ENCODE data around the gene BGN. TPM values are rescaled to one million over a fixed set of nuclear protein-coding genes. Genes with fewer than 3 reads are reported as not detected.

BGN gene
- total and polyA plus RNA-seq, 2 donors (not counting 1 experiment from before 2014, with no cell fraction given), result not detected

DNA sequence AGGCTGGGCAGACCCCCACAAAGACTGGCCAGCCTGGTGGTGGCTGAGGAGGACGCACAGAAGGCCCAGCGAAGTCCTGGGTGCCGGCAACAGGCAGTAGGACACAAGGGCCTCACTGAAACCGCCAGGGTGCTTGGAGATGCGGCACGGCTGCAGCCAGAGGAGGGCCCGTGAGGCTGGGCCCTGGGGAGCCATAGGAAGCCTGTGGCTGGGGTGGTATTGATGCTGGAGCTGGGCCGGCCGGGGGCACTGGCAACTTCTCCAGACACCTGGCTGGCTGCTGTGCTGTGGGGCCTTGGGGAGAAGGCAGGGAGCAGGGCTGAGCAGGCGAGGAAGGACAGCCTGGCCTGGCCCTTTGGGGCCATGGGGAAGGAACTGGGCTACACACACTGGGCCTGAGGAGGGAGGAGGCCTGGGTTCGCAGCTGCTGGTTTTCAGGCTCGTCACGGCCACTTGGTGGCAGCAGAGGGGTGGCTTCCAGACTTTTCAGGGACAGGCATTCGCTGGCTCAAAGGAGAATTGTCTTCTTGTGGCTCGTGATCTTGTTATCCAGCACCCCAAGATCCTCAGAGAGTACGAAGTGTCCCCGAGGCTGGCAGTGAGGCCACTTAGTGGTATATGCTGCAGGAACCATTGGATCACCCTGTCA, 59.9 kb downstream of the BGN start:
- Histone ChIP-seq H3K4me1 (ENCODE audit: control insufficient read depth in 2 of 2, insufficient read depth in 2 of 2, low read length in 2 of 2) (no peaks in the 10 kb centered on the region), H3K79me2 (ENCODE audit: control insufficient read depth, insufficient read depth, low read length) (no peaks in the 10 kb centered on the region), H3K36me3 (replicated peaks in 1 of 2; ENCODE audit: control extremely low read depth in 1 of 2, control insufficient read depth in 1 of 2, extremely low read depth in 1 of 2, insufficient read depth in 2 of 2, low read length in 1 of 2) (no peaks in the 10 kb centered on the region), H4K20me1 (ENCODE audit: control insufficient read depth, insufficient read depth, low read length, poor library complexity, severe bottlenecking) (no peaks in the 10 kb centered on the region), H3K27me3 (replicated peaks in 1 of 4; ENCODE audit: control extremely low read depth in 1 of 4, control insufficient read depth in 3 of 4, insufficient read depth in 4 of 4, low read length in 3 of 4) (no peaks in the 10 kb centered on the region), H3K9me3 (ENCODE audit: control extremely low read depth in 1 of 3, control insufficient read depth in 2 of 3, insufficient read depth in 1 of 3, low read length in 2 of 3) (no peaks in the 10 kb centered on the region), H2AFZ (ENCODE audit: insufficient read depth, low read depth, low read length, poor library complexity, severe bottlenecking) (peak overlapping the region; percentile 16), H3K4me3 (ENCODE audit: control extremely low read depth in 1 of 5, extremely low read depth in 1 of 5, insufficient read depth in 1 of 5, low read depth in 2 of 5, low read length in 4 of 5) (no peak overlapping the region), H3K4me2 (replicated peaks; ENCODE audit: low read depth, low read length, poor library complexity, severe bottlenecking) (no peak overlapping the region), H3K27ac (ENCODE audit: low read length in 2 of 2) (no peak overlapping the region), H3K9ac (ENCODE audit: low read length) (no peak overlapping the region)
- POLR2A ChIA-PET, result no interaction called here
- DNase-seq (peak; percentile 72), ATAC-seq (ENCODE audit: low read depth) (peak; percentile 73)
- H3K27ac Mint-ChIP-seq, result no peak overlapping the region
- WGBS (ENCODE audit: insufficient coverage), result 41% methylated on average over 16 of the region's 17 CpGs
- H3K4me3 Mint-ChIP-seq, result no peak overlapping the region
- TF ChIP-seq, protein P1, sequence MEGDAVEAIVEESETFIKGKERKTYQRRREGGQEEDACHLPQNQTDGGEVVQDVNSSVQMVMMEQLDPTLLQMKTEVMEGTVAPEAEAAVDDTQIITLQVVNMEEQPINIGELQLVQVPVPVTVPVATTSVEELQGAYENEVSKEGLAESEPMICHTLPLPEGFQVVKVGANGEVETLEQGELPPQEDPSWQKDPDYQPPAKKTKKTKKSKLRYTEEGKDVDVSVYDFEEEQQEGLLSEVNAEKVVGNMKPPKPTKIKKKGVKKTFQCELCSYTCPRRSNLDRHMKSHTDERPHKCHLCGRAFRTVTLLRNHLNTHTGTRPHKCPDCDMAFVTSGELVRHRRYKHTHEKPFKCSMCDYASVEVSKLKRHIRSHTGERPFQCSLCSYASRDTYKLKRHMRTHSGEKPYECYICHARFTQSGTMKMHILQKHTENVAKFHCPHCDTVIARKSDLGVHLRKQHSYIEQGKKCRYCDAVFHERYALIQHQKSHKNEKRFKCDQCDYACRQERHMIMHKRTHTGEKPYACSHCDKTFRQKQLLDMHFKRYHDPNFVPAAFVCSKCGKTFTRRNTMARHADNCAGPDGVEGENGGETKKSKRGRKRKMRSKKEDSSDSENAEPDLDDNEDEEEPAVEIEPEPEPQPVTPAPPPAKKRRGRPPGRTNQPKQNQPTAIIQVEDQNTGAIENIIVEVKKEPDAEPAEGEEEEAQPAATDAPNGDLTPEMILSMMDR (IDR thresholded peaks at IDR 0.05), result peak; percentile 66
- TF ChIP-seq EZH2 (IDR thresholded peaks at IDR 0.05; ENCODE audit: borderline replicate concordance, insufficient read depth, low read depth, low read length, poor library complexity, severe bottlenecking), result no peak
- CTCF ChIA-PET, result interaction anchor here (0.8 to 9.2 kb wide), 15 partner anchors 11 to 614 kb away, joined by 3 to 97 read pairs (median 4); partner anchors contain the start of gene DUSP9
- H3K4me1 Mint-ChIP-seq, result no peaks in the 10 kb centered on the region
- intact Hi-C loops (cut with micrococcal nuclease), result loop anchor here (1.0 to 2.0 kb wide), 4 partner anchors 42 to 114 kb away; no protein-coding TSS in a partner anchor
- no peaks in the 10 kb centered on the region for H3K27me3 Mint-ChIP-seq
- no peaks in the 10 kb centered on the region for H3K9me3 Mint-ChIP-seq (ENCODE audit: insufficient read depth)

DNA sequence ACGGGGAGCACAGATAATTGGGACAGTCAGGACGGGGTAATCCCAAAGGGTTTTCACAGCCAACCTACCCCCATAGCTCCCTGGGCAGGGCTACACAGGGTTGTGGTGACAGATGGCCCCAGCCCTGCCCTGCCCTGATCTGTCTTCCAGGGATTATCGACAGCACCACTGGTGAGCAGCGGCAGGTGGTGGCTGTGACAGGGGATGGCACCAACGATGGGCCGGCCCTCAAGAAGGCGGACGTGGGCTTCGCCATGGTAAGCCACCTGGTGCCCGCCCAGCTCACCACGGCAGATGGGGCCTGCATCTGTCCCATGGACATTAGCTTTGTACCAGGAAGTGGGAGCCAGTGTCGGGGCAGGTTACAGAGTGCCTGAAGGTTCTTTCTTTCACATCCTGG, 62.0 kb downstream of the BGN start:
- H3K4me1 Mint-ChIP-seq, result no peaks in the 10 kb centered on the region
- Histone ChIP-seq H3K79me2 (ENCODE audit: control insufficient read depth, insufficient read depth, low read length) (no peaks in the 10 kb centered on the region), H3K27me3 (replicated peaks in 1 of 4; ENCODE audit: control extremely low read depth in 1 of 4, control insufficient read depth in 3 of 4, insufficient read depth in 4 of 4, low read length in 3 of 4) (no peaks in the 10 kb centered on the region), H3K9me3 (ENCODE audit: control extremely low read depth in 1 of 3, control insufficient read depth in 2 of 3, insufficient read depth in 1 of 3, low read length in 2 of 3) (no peaks in the 10 kb centered on the region), H4K20me1 (ENCODE audit: control insufficient read depth, insufficient read depth, low read length, poor library complexity, severe bottlenecking) (no peaks in the 10 kb centered on the region), H3K4me2 (replicated peaks; ENCODE audit: low read depth, low read length, poor library complexity, severe bottlenecking) (no peak overlapping the region), H3K9ac (ENCODE audit: low read length) (no peak overlapping the region), H3K4me1 (ENCODE audit: control insufficient read depth in 2 of 2, insufficient read depth in 2 of 2, low read length in 2 of 2) (no peaks in the 10 kb centered on the region), H3K36me3 (replicated peaks in 1 of 2; ENCODE audit: control extremely low read depth in 1 of 2, control insufficient read depth in 1 of 2, extremely low read depth in 1 of 2, insufficient read depth in 2 of 2, low read length in 1 of 2) (no peaks in the 10 kb centered on the region), H2AFZ (ENCODE audit: insufficient read depth, low read depth, low read length, poor library complexity, severe bottlenecking) (no peak overlapping the region), H3K27ac (ENCODE audit: low read length in 2 of 2) (no peak overlapping the region), H3K4me3 (ENCODE audit: control extremely low read depth in 1 of 5, extremely low read depth in 1 of 5, insufficient read depth in 1 of 5, low read depth in 2 of 5, low read length in 4 of 5) (no peak overlapping the region)
- WGBS (ENCODE audit: insufficient coverage), result 82% methylated on average over 7 of the region's 12 CpGs
- H3K9me3 Mint-ChIP-seq (ENCODE audit: insufficient read depth), result no peaks in the 10 kb centered on the region
- TF ChIP-seq, protein P1 (IDR thresholded peaks at IDR 0.05), result no peak
- TF ChIP-seq EZH2 (IDR thresholded peaks at IDR 0.05; ENCODE audit: borderline replicate concordance, insufficient read depth, low read depth, low read length, poor library complexity, severe bottlenecking), result no peak
- H3K27me3 Mint-ChIP-seq, result no peaks in the 10 kb centered on the region
- POLR2A ChIA-PET, result no interaction called here
- H3K4me3 Mint-ChIP-seq, result no peak overlapping the region
- DNase-seq (no peak), ATAC-seq (ENCODE audit: low read depth) (no peak)
- CTCF ChIA-PET, result interaction anchor here (0.8 to 9.2 kb wide), 4 partner anchors 10 to 108 kb away, joined by 3 to 97 read pairs (median 4); no protein-coding TSS in a partner anchor
- H3K27ac Mint-ChIP-seq, result no peak overlapping the region
- intact Hi-C loops (cut with micrococcal nuclease), result no loop called here
